Stomach (tissue), 4 donors: ENCODE data around the gene NR4A1.

ENCODE experiments used
- POLR2AphosphoS5 ChIP-seq, 3 donors: sonication (generic); formaldehyde crosslinking; IDR thresholded peaks; one replicate each; pipeline ENCODE4 v1.6.1; 2016; ENCODE audit warnings: antibody characterized with exemption in 3 of 3
- TF ChIP-seq, protein P1 (sequence below), 7 experiments: fragments of 450-650 bp in 4 of 7; fragments of 200-600 bp in 3 of 7; sonication (generic) in 3 of 7; IDR thresholded peaks; one replicate each; pipeline ENCODE4 v1.5.1; 2016 to 2019; ENCODE audit warnings: antibody characterized with exemption in 7 of 7, control low read depth in 2 of 7, mild to moderate bottlenecking in 1 of 7

DNA sequence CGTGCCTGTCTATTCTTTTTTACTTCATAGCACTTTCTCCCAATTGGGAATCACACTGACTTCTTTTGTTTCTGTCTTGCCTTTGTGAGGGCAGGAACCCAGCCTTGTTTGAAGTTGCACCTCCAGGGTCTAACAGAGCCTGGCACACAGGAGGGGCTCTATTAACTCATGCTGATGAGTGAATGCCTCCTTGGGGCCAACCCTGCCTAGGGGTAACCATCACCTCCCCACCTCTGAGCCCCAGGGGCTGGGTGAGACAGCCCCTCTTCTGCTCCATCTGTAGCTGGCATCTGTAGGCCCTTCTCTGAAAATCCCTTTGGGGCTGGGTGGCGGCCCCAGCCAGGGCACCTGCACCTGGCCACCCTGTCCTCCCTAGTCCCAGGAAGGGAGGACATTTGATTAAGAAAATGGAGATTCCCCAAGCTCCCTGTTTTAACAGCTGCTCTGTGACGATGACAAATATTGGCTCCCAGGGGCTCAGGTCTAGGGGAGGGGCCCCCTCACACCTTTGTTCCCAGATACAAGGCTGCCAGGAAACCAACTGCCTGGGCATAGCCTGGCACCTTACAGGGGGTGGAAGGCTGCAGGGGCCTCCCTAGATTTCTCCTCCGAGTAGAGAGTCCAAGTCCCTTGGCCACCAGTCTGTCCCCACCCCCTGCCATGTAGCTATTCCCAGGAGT is 32.7 kb upstream of the NR4A1 start:
- no peak for TF ChIP-seq POLR2AphosphoS5 (IDR thresholded peaks at IDR 0.05)
- TF ChIP-seq, protein P1, sequence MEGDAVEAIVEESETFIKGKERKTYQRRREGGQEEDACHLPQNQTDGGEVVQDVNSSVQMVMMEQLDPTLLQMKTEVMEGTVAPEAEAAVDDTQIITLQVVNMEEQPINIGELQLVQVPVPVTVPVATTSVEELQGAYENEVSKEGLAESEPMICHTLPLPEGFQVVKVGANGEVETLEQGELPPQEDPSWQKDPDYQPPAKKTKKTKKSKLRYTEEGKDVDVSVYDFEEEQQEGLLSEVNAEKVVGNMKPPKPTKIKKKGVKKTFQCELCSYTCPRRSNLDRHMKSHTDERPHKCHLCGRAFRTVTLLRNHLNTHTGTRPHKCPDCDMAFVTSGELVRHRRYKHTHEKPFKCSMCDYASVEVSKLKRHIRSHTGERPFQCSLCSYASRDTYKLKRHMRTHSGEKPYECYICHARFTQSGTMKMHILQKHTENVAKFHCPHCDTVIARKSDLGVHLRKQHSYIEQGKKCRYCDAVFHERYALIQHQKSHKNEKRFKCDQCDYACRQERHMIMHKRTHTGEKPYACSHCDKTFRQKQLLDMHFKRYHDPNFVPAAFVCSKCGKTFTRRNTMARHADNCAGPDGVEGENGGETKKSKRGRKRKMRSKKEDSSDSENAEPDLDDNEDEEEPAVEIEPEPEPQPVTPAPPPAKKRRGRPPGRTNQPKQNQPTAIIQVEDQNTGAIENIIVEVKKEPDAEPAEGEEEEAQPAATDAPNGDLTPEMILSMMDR (IDR thresholded peaks at IDR 0.05): no peak
